Sigmoid colon (tissue), 7 donors: ENCODE measurements around the gene ABLIM1. TPM values are rescaled to one million over a fixed set of nuclear protein-coding genes. Genes with fewer than 3 reads are reported as not detected.
A peak's percentile ranks its signal among the peaks of the same experiment; 100 is the strongest.

Source experiments
- DNase-seq: peaks from one replicate; pipeline ENCODE4 v3.0.0-alpha.2; 2019
- H3K27ac ChIP-seq, 4 donors: fragments of 200-600 bp; sonication (generic); one replicate each; pipeline ENCODE4 v1.5.1; 2016 to 2019; ENCODE audit warnings: mild to moderate bottlenecking in 1 of 4
- H3K27me3 ChIP-seq, 3 donors: fragments of 200-600 bp; sonication (generic); one replicate each; pipeline ENCODE4 v1.5.1; 2019; ENCODE audit warnings: mild to moderate bottlenecking in 1 of 3
- H3K36me3 ChIP-seq, 4 donors: fragments of 200-600 bp; sonication (generic); one replicate each; pipeline ENCODE4 v1.5.1; 2016 to 2019
- H3K4me1 ChIP-seq, 4 donors: fragments of 200-600 bp; sonication (generic); one replicate each; pipeline ENCODE4 v1.5.1; 2017 to 2019
- H3K4me3 ChIP-seq, 4 donors: fragments of 200-600 bp; sonication (generic); one replicate each; pipeline ENCODE4 v1.5.1; 2017 to 2019; ENCODE audit warnings: mild to moderate bottlenecking in 2 of 4, moderate library complexity in 1 of 4
- H3K9me3 ChIP-seq, 4 donors: fragments of 200-600 bp in 3 of 4; sonication (generic) in 3 of 4; one replicate each; pipeline versions ENCODE4 v1.5.1 to v1.6.1; 2013 to 2019
- EP300 ChIP-seq, 4 donors: sonication (generic); formaldehyde crosslinking; IDR thresholded peaks; one replicate each; pipeline ENCODE4 v1.6.1; 2017; ENCODE audit warnings: antibody characterized with exemption in 4 of 4
- POLR2A ChIP-seq, 2 donors: fragments of 450-650 bp; IDR thresholded peaks; one replicate each; pipeline ENCODE4 v1.6.1; 2016; ENCODE audit warnings: antibody characterized with exemption in 2 of 2, mild to moderate bottlenecking in 2 of 2, moderate library complexity in 2 of 2
- POLR2AphosphoS5 ChIP-seq, 4 donors: sonication (generic); formaldehyde crosslinking; IDR thresholded peaks; one replicate each; pipeline ENCODE4 v1.6.1; 2017; ENCODE audit warnings: antibody characterized with exemption in 4 of 4
- WGBS, 2 donors: extraction: QIAGEN DNeasy Blood & Tissue Kit; methylation state at CpG; one replicate each; pipeline ENCODE4 v1.1.7; 2013; 5-methylcytosine and 5-hydroxymethylcytosine counted together
- intact Hi-C: fragments of 100-400 bp; cut with DNase I; formaldehyde crosslinking; loops from one replicate; pipeline ENCODE4 v1.15.1; 2023
- polyA plus RNA-seq, 3 donors: library from polyadenylated mRNA; stranded (reverse); fragments of 200-250 nt; gene quantifications; one replicate each; pipeline ENCODE4 v1.2.3, GENCODE V29; 2013
- total RNA-seq, 4 donors: library from RNA; depleted of rRNA; stranded (reverse); fragments of >200 nt; gene quantifications; one replicate each; pipeline ENCODE4 v1.1.0, GENCODE V29; 2016
- TF ChIP-seq, protein P1 (sequence below), 4 experiments: fragments of 450-650 bp in 3 of 4; fragments of 200-600 bp in 1 of 4; IDR thresholded peaks; one replicate each; pipeline ENCODE4 v1.5.1; 2016 to 2019; ENCODE audit warnings: antibody characterized with exemption in 4 of 4, mild to moderate bottlenecking in 3 of 4, moderate library complexity in 2 of 4
- donor health status: healthy with polysubstance abuse.
- donor health status: Bipolar disorder and iron deficiency.
- donor health status: healthy.

Gene ABLIM1
- total and polyA plus RNA-seq, 7 donors: 41.9 to 127 (median 49.5) TPM

- 21 to 69% methylated on average over 3 of the region's 3 CpGs for WGBS, 2 donors
- peak overlapping the region in 2 of 4 donors; percentile 9 to 75 for H3K27ac ChIP-seq
- H3K4me3 ChIP-seq: no peak overlapping the region
- intact Hi-C loops: no loop called here
- no peaks in the 10 kb centered on the region for H3K27me3 ChIP-seq
- H3K9me3 ChIP-seq: no peaks in the 10 kb centered on the region
- H3K4me1 ChIP-seq: peaks cover 0 to 16% (median 10%) of the 10 kb centered on the region in 4 donors
- no peaks in the 10 kb centered on the region for H3K36me3 ChIP-seq
- no peak for DNase-seq
- TF ChIP-seq POLR2A (IDR thresholded peaks at IDR 0.05) (no peak), EP300 (IDR thresholded peaks at IDR 0.05) (no peak), POLR2AphosphoS5 (IDR thresholded peaks at IDR 0.05) (no peak)
- TF ChIP-seq, protein P1, sequence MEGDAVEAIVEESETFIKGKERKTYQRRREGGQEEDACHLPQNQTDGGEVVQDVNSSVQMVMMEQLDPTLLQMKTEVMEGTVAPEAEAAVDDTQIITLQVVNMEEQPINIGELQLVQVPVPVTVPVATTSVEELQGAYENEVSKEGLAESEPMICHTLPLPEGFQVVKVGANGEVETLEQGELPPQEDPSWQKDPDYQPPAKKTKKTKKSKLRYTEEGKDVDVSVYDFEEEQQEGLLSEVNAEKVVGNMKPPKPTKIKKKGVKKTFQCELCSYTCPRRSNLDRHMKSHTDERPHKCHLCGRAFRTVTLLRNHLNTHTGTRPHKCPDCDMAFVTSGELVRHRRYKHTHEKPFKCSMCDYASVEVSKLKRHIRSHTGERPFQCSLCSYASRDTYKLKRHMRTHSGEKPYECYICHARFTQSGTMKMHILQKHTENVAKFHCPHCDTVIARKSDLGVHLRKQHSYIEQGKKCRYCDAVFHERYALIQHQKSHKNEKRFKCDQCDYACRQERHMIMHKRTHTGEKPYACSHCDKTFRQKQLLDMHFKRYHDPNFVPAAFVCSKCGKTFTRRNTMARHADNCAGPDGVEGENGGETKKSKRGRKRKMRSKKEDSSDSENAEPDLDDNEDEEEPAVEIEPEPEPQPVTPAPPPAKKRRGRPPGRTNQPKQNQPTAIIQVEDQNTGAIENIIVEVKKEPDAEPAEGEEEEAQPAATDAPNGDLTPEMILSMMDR (IDR thresholded peaks at IDR 0.05): no peak
These were observed 136.8 kb downstream of the ABLIM1 start for GRCh38 chr10:114521255-114521654.

GRCh38 chr10:114520453-114520852 lies 137.6 kb downstream of the ABLIM1 start:
- TF ChIP-seq POLR2AphosphoS5 (IDR thresholded peaks at IDR 0.05) (peak in 1 of 4 donors; percentile 23), EP300 (IDR thresholded peaks at IDR 0.05) (no peak), POLR2A (IDR thresholded peaks at IDR 0.05) (no peak)
- TF ChIP-seq, protein P1 (IDR thresholded peaks at IDR 0.05): no peak
- Histone ChIP-seq H3K36me3 (no peaks in the 10 kb centered on the region), H3K4me1 (peaks cover 0 to 8% (median 4%) of the 10 kb centered on the region in 4 donors), H3K9me3 (no peaks in the 10 kb centered on the region), H3K27me3 (no peaks in the 10 kb centered on the region), H3K27ac (peak overlapping the region in 3 of 4 donors; percentile 6 to 75 (median 37)), H3K4me3 (no peak overlapping the region)
- intact Hi-C loops: no loop called here
- DNase-seq: no peak
- WGBS, 2 donors: 9 to 34% methylated on average over 4 of the region's 4 CpGs

GRCh38 chr10:114519756-114520293 lies 138.2 kb downstream of the ABLIM1 start:
- H3K36me3 ChIP-seq: no peaks in the 10 kb centered on the region
- 20 to 58% methylated on average over 2 of the region's 2 CpGs for WGBS, 2 donors
- H3K4me3 ChIP-seq: no peak overlapping the region
- TF ChIP-seq, protein P1 (IDR thresholded peaks at IDR 0.05): no peak
- TF ChIP-seq POLR2A (IDR thresholded peaks at IDR 0.05): no peak
- TF ChIP-seq POLR2AphosphoS5 (IDR thresholded peaks at IDR 0.05): no peak
- no peak for TF ChIP-seq EP300 (IDR thresholded peaks at IDR 0.05)
- H3K27ac ChIP-seq: peak overlapping the region; percentile 20 to 75 (median 35)
- H3K27me3 ChIP-seq: no peaks in the 10 kb centered on the region
- DNase-seq: no peak
- H3K4me1 ChIP-seq: peaks cover 0 to 4% (median under 1%) of the 10 kb centered on the region in 4 donors
- H3K9me3 ChIP-seq: no peaks in the 10 kb centered on the region
- intact Hi-C loops: no loop called here

DNA sequence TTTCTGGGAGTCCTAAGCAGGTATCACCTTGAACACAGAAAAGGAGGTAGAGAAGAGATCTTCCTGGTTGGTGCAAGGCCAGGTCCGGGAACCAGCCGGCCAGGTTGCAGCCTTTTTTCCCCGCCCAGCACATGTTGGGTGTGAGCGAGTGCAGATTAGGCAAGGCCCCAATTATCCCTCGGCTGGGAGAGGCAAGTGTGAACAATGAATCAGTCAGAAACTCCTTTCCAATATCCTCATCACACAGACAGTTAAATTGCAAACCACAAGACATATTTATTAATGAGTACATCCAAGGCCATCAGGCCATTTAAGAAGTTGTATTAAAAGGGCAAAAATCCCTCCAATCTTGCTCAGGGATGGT lies 138.8 kb downstream of the ABLIM1 start:
- Histone ChIP-seq H3K4me3 (no peak overlapping the region), H3K27ac (peak overlapping the region in 3 of 4 donors; percentile 20 to 75 (median 39)), H3K27me3 (no peaks in the 10 kb centered on the region), H3K9me3 (no peaks in the 10 kb centered on the region), H3K36me3 (no peaks in the 10 kb centered on the region), H3K4me1 (peaks cover 0 to 4% (median 0%) of the 10 kb centered on the region in 4 donors)
- intact Hi-C loops: no loop called here
- WGBS, 2 donors: 13 to 67% methylated on average over 5 of the region's 5 CpGs
- DNase-seq: no peak
- no peak for TF ChIP-seq POLR2AphosphoS5 (IDR thresholded peaks at IDR 0.05)
- TF ChIP-seq POLR2A (IDR thresholded peaks at IDR 0.05): no peak
- no peak for TF ChIP-seq EP300 (IDR thresholded peaks at IDR 0.05)
- TF ChIP-seq, protein P1 (IDR thresholded peaks at IDR 0.05): no peak
